GM23338 (cell line): ENCODE results near the gene CADPS2. TPM values are rescaled to one million over a fixed set of nuclear protein-coding genes. Genes with fewer than 3 reads are reported as not detected.

Experiments
- ATAC-seq: fragments of 200-7000 bp; cut with Tn5 transposase; 3 replicates; pipeline ENCODE4 v1.9.1; 2020
- DNase-seq: peaks from one replicate; pipeline ENCODE4 v3.0.0-alpha.2; 2015; ENCODE audit warnings: low spot score
- H2AFZ ChIP-seq: fragments of 200-600 bp; sonication (generic); 2 replicates; pipeline ENCODE4 v1.8.0; 2016; ENCODE audit warnings: antibody characterized with exemption, mild to moderate bottlenecking, moderate library complexity
- H3F3A ChIP-seq: fragments of 200-600 bp; sonication (generic); replicated peaks from 2 replicates; pipeline ENCODE4 v1.8.0; 2017; ENCODE audit warnings: antibody characterized with exemption, mixed run types, low read depth
- H3K27ac ChIP-seq: fragments of 200-600 bp; sonication (generic); 2 replicates; pipeline ENCODE4 v1.6.1; 2016; ENCODE audit warnings: low read depth
- H3K27me3 ChIP-seq: fragments of 200-600 bp; sonication (generic); 2 replicates; pipeline ENCODE4 v1.8.0; 2016; ENCODE audit warnings: mild to moderate bottlenecking, mixed run types, moderate library complexity; ENCODE audit not compliant: insufficient read depth
- H3K36me3 ChIP-seq: fragments of 200-600 bp; sonication (generic); 2 replicates; pipeline ENCODE4 v1.8.0; 2016; ENCODE audit warnings: mild to moderate bottlenecking; ENCODE audit not compliant: insufficient read depth
- H3K4me1 ChIP-seq: fragments of 200-600 bp; sonication (generic); 2 replicates; pipeline ENCODE4 v1.8.0; 2016; ENCODE audit warnings: mild to moderate bottlenecking, moderate library complexity; ENCODE audit not compliant: insufficient read depth
- H3K4me2 ChIP-seq: fragments of 200-600 bp; sonication (generic); 2 replicates; pipeline ENCODE4 v1.7.1; 2017; ENCODE audit warnings: mixed run types
- H3K4me3 ChIP-seq: fragments of 200-600 bp; sonication (generic); 2 replicates; pipeline ENCODE4 v1.6.1; 2016; ENCODE audit warnings: mixed run types
- H3K79me2 ChIP-seq: fragments of 200-600 bp; sonication (generic); replicated peaks from 2 replicates; pipeline ENCODE4 v1.8.0; 2017; ENCODE audit warnings: mild to moderate bottlenecking; ENCODE audit not compliant: insufficient read depth
- H3K9me2 ChIP-seq: fragments of 200-600 bp; sonication (generic); 2 replicates; pipeline ENCODE4 v1.8.0; 2017; ENCODE audit not compliant: insufficient read depth
- H4K20me1 ChIP-seq: fragments of 200-600 bp; sonication (generic); replicated peaks from 2 replicates; pipeline ENCODE4 v1.8.0; 2017; ENCODE audit warnings: mild to moderate bottlenecking; ENCODE audit not compliant: insufficient read depth
- H3K27ac Mint-ChIP-seq: 2 replicates; pipeline ENCODE4 v1.8.0; 2020; ENCODE audit warnings: inconsistent platforms, mild to moderate bottlenecking, moderate library complexity, mixed read lengths
- H3K27me3 Mint-ChIP-seq: 3 replicates; pipeline ENCODE4 v1.8.0; 2022; ENCODE audit warnings: low read depth, mild to moderate bottlenecking, moderate library complexity, mixed read lengths, inconsistent platforms; ENCODE audit not compliant: insufficient read depth, poor library complexity
- H3K36me3 Mint-ChIP-seq: 3 replicates; pipeline ENCODE4 v1.8.0; 2021; ENCODE audit warnings: low read depth, mild to moderate bottlenecking, inconsistent platforms, moderate library complexity, mixed read lengths
- H3K4me1 Mint-ChIP-seq: 3 replicates; pipeline ENCODE4 v1.8.0; 2020; ENCODE audit warnings: mild to moderate bottlenecking, inconsistent platforms, mixed read lengths
- H3K4me3 Mint-ChIP-seq: 3 replicates; pipeline ENCODE4 v1.8.0; 2021; ENCODE audit warnings: moderate library complexity, mild to moderate bottlenecking, inconsistent platforms, mixed read lengths
- H3K9me3 Mint-ChIP-seq: 3 replicates; pipeline ENCODE4 v1.8.0; 2020; ENCODE audit warnings: moderate library complexity, mild to moderate bottlenecking, inconsistent platforms, mixed read lengths
- CREB1 ChIP-seq: fragments of 250-450 bp; sonication (Bioruptor Pico); IDR thresholded peaks from 2 replicates; pipeline ENCODE4 v1.5.0; 2020; ENCODE audit warnings: low read depth, mild to moderate bottlenecking, moderate library complexity
- CTCF ChIP-seq, 2 experiments: fragments of 200-600 bp in 1 of 2; sonication (generic) in 1 of 2; conservative IDR thresholded peaks; 2 replicates each; pipeline versions ENCODE4 v1.5.1 to v1.6.1; 2016 to 2017; ENCODE audit warnings: antibody characterized with exemption in 2 of 2, low read depth in 2 of 2, mild to moderate bottlenecking in 2 of 2, moderate library complexity in 1 of 2
- ETS1 ChIP-seq: IDR thresholded peaks from 2 replicates; pipeline ENCODE4 v1.6.1; 2016; ENCODE audit warnings: antibody characterized with exemption
- EZH2 ChIP-seq: fragments of 200-600 bp; sonication (generic); IDR thresholded peaks from one replicate; pipeline ENCODE4 v1.8.0; 2017; ENCODE audit warnings: antibody characterized with exemption, mild to moderate bottlenecking, low read depth; ENCODE audit not compliant: unreplicated experiment
- EZH2phosphoT487 ChIP-seq: fragments of 200-600 bp; sonication (generic); IDR thresholded peaks from one replicate; pipeline ENCODE4 v1.8.1; 2018; ENCODE audit warnings: antibody characterized with exemption; ENCODE audit not compliant: unreplicated experiment
- JUNB ChIP-seq: IDR thresholded peaks from one replicate; pipeline ENCODE4 v1.6.1; 2016; ENCODE audit warnings: antibody characterized with exemption; ENCODE audit not compliant: unreplicated experiment
- NANOG ChIP-seq: IDR thresholded peaks from 2 replicates; pipeline ENCODE4 v1.6.1; 2016; ENCODE audit warnings: antibody characterized with exemption, borderline replicate concordance
- POLR2AphosphoS5 ChIP-seq: IDR thresholded peaks from 2 replicates; pipeline ENCODE4 v1.6.1; 2016; ENCODE audit warnings: antibody characterized with exemption, low read depth
- REST ChIP-seq: IDR thresholded peaks from one replicate; pipeline ENCODE4 v1.6.1; 2018; ENCODE audit warnings: antibody characterized with exemption; ENCODE audit not compliant: unreplicated experiment
- STAT1 ChIP-seq: IDR thresholded peaks from one replicate; pipeline ENCODE4 v1.6.1; 2016; ENCODE audit warnings: antibody characterized with exemption; ENCODE audit not compliant: unreplicated experiment
- polyA plus RNA-seq: library from polyadenylated mRNA; unstranded; fragments of >200 nt; fragmentation: Nextera tagmentation; extraction: Ambion mirVana; gene quantifications from 2 replicates; pipeline ENCODE4 v1.2.1, GENCODE V29; 2016
- total RNA-seq: library from RNA; depleted of rRNA; stranded (reverse); fragments of >200 nt; shearing (Covaris generic); gene quantifications from 2 replicates; pipeline ENCODE4 v1.2.3, GENCODE V29; 2014

CADPS2 gene
- total and polyA plus RNA-seq, 2 experiments from 2014 or later = 16.3 to 36.9 TPM

- H3K79me2 ChIP-seq = peaks cover 54% of the 10 kb centered on the region
- H3K4me3 ChIP-seq = 0 out of 2 replicates have a peak overlapping the region, but pooled peaks have one; percentile 13
- H3K27ac Mint-ChIP-seq = no peak overlapping the region
- no peak overlapping the region for H3K4me3 Mint-ChIP-seq
- DNase-seq (no peak), ATAC-seq (no peak)
- no peak for TF ChIP-seq CREB1 (CRISPR knock-in tag)
- H3K27me3 ChIP-seq = peaks cover 25% of the 10 kb centered on the region
- no peak overlapping the region for H2AFZ ChIP-seq
- no peak overlapping the region for H3K27ac ChIP-seq
- H3K27me3 Mint-ChIP-seq = peaks cover 14% of the 10 kb centered on the region
- no peaks in the 10 kb centered on the region for H3K36me3 ChIP-seq
- no peaks in the 10 kb centered on the region for H3F3A ChIP-seq
- H3K4me2 ChIP-seq = peak overlapping the region; percentile 96
- H4K20me1 ChIP-seq = peaks cover 11% of the 10 kb centered on the region; the same call in 1 of the 2 replicates
- H3K4me1 ChIP-seq = peaks cover 46% of the 10 kb centered on the region
- H3K9me2 ChIP-seq = no peaks in the 10 kb centered on the region
- H3K4me1 Mint-ChIP-seq = peaks cover 35% of the 10 kb centered on the region
- no peaks in the 10 kb centered on the region; the same call in 2 of the 3 replicates for H3K9me3 Mint-ChIP-seq
- H3K36me3 Mint-ChIP-seq = peaks cover 1% of the 10 kb centered on the region; the same call in 1 of the 3 replicates
Observed at GRCh38 chr7:122883049-122883680, 3.1 kb downstream of the CADPS2 start.

- Histone ChIP-seq H3F3A (no peaks in the 10 kb centered on the region), H2AFZ (no peak overlapping the region), H3K4me2 (no peak overlapping the region), H4K20me1 (peaks cover 11% of the 10 kb centered on the region; the same call in 1 of the 2 replicates), H3K27me3 (peaks cover 13% of the 10 kb centered on the region), H3K4me1 (peaks cover 38% of the 10 kb centered on the region), H3K27ac (no peak overlapping the region), H3K36me3 (no peaks in the 10 kb centered on the region), H3K79me2 (peaks cover 64% of the 10 kb centered on the region), H3K9me2 (no peaks in the 10 kb centered on the region), H3K4me3 (no peak overlapping the region)
- Mint-ChIP-seq H3K9me3 (no peaks in the 10 kb centered on the region; the same call in 2 of the 3 replicates), H3K27me3 (peaks cover 4% of the 10 kb centered on the region), H3K36me3 (peaks cover 8% of the 10 kb centered on the region; the same call in 2 of the 3 replicates), H3K4me1 (peaks cover 28% of the 10 kb centered on the region), H3K27ac (no peak overlapping the region), H3K4me3 (no peak overlapping the region)
- DNase-seq = no peak
- no peak for ATAC-seq
- TF ChIP-seq JUNB = no peak
- no peak for TF ChIP-seq REST
- TF ChIP-seq EZH2phosphoT487 = no peak
- no peak for TF ChIP-seq CTCF (conservative IDR thresholded peaks at IDR 0.05; ENCODE audit: low read depth in 2 of 2)
- TF ChIP-seq POLR2AphosphoS5 = no peak
- TF ChIP-seq ETS1 = no peak
- TF ChIP-seq NANOG = no peak
- TF ChIP-seq STAT1 = no peak
- no peak for TF ChIP-seq EZH2
- no peak for TF ChIP-seq CREB1 (CRISPR knock-in tag)
Observed at GRCh38 chr7:122881324-122881723, 4.9 kb downstream of the CADPS2 start.
